ENCODE data around the gene NOSIP. TPM values are rescaled to one million over a fixed set of nuclear protein-coding genes. Genes with fewer than 3 reads are reported as not detected.

The NOSIP gene
- polyA plus RNA-seq, 2 donors, result 57.9 to 61.8 TPM

DNA sequence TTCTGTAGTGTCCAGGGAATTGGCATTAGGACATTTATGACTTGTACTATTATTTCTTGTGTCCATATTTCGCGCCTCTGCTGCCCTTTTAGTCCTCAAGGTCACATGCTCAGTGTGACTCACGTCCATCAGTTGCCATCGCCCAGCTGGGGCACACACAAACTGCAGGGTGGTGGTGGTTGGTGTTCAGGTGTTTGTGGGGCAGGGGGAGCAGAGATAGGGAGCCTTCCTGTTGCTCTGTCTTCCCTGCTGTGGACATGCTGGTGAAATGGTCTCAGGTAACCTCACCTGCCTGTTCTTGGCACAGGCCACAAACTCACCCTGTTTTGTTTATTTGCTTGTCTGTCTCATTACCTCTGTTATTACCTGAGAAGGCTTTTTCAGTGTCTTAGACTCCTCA, 33.0 kb upstream of the NOSIP start:
- peaks cover 0 to 5% of the 10 kb centered on the region in 2 donors for H3K4me1 ChIP-seq (ENCODE audit: control insufficient read depth in 2 of 2, insufficient read depth in 2 of 2, low read length in 1 of 2)
- H3K36me3 ChIP-seq (ENCODE audit: control insufficient read depth in 2 of 2, insufficient read depth in 2 of 2, low read length in 1 of 2), result peaks cover 0 to 29% of the 10 kb centered on the region in 2 donors
- 65 to 73% methylated on average over 4 of the region's 4 CpGs for WGBS, 2 donors
- no peak overlapping the region for H3K4me3 ChIP-seq (ENCODE audit: low read depth in 1 of 2, low read length in 2 of 2)
- H3K27ac ChIP-seq (ENCODE audit: low read depth in 2 of 2, low read length in 1 of 2), result peak overlapping the region; percentile 48 to 72
- H3K9me3 ChIP-seq (ENCODE audit: control insufficient read depth in 2 of 2, insufficient read depth in 1 of 2, low read depth in 1 of 2, low read length in 1 of 2), result no peaks in the 10 kb centered on the region
- no peaks in the 10 kb centered on the region for H3K27me3 ChIP-seq (ENCODE audit: control insufficient read depth in 1 of 2, insufficient read depth in 2 of 2, low read length in 2 of 2)

DNA sequence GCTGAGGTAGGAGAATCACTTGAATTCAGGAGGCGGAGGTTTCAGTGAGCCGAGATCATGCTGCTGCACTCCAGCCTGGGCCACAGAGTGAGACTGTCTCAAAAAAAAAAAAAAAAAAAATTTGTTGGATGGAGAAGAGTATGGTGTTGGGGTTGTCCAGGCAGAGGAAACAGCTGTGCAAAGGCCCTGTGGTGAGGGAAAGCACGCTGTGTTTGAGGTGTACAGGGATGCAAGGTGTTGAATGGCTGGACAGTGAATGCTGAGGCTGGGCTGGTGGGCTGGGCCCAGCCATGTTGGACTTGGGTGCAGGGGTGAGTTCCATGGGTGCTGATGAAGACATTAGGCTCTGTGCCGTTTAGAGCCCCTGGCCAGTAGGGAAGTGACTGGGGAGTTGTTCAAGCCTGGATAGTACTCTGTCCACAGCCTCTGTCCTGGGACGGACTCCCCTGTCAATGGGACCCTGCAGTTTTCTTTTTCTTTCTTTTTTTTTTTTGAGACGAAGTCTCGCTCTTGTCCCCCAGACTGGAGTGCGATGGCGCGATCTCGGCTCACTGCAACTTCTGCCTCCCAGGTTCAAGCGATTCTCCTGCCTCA, 29.2 kb upstream of the NOSIP start:
- Histone ChIP-seq H3K36me3 (ENCODE audit: control insufficient read depth in 2 of 2, insufficient read depth in 2 of 2, low read length in 1 of 2) (peaks cover 0 to 15% of the 10 kb centered on the region in 2 donors), H3K27ac (ENCODE audit: low read depth in 2 of 2, low read length in 1 of 2) (no peak overlapping the region), H3K4me1 (ENCODE audit: control insufficient read depth in 2 of 2, insufficient read depth in 2 of 2, low read length in 1 of 2) (peaks cover 0 to 5% of the 10 kb centered on the region in 2 donors), H3K27me3 (ENCODE audit: control insufficient read depth in 1 of 2, insufficient read depth in 2 of 2, low read length in 2 of 2) (no peaks in the 10 kb centered on the region), H3K4me3 (ENCODE audit: low read depth in 1 of 2, low read length in 2 of 2) (no peak overlapping the region), H3K9me3 (ENCODE audit: control insufficient read depth in 2 of 2, insufficient read depth in 1 of 2, low read depth in 1 of 2, low read length in 1 of 2) (no peaks in the 10 kb centered on the region)
- WGBS, 2 donors, result 95 to 96% methylated on average over 11 to 12 of the region's 12 CpGs

DNA sequence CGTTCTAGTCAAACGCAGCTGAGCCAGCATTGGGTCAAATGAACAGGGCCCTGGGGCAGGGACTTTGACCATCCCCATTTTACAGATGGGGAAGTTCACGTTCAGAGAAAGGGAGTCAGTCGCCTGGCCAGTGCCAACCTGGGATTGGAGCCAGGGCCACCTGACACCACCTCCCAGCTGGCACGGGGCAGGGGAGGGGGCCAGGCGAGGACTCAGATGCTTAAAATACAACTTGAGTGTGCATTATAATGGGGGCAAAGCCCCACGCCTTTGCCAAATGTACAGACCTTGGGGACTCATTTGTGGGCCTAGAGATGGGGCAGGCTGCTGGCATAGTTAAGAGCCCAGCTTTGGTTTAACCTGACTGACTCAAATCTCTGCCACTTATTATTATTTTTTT, 25.2 kb upstream of the NOSIP start:
- WGBS, 2 donors, result 82 to 83% methylated on average over 7 of the region's 7 CpGs
- no peaks in the 10 kb centered on the region for H3K4me1 ChIP-seq (ENCODE audit: control insufficient read depth in 2 of 2, insufficient read depth in 2 of 2, low read length in 1 of 2)
- peaks cover 4 to 32% of the 10 kb centered on the region in 2 donors for H3K36me3 ChIP-seq (ENCODE audit: control insufficient read depth in 2 of 2, insufficient read depth in 2 of 2, low read length in 1 of 2)
- no peaks in the 10 kb centered on the region for H3K9me3 ChIP-seq (ENCODE audit: control insufficient read depth in 2 of 2, insufficient read depth in 1 of 2, low read depth in 1 of 2, low read length in 1 of 2)
- H3K27ac ChIP-seq (ENCODE audit: low read depth in 2 of 2, low read length in 1 of 2), result no peak overlapping the region
- no peaks in the 10 kb centered on the region for H3K27me3 ChIP-seq (ENCODE audit: control insufficient read depth in 1 of 2, insufficient read depth in 2 of 2, low read length in 2 of 2)
- no peak overlapping the region for H3K4me3 ChIP-seq (ENCODE audit: low read depth in 1 of 2, low read length in 2 of 2)

DNA sequence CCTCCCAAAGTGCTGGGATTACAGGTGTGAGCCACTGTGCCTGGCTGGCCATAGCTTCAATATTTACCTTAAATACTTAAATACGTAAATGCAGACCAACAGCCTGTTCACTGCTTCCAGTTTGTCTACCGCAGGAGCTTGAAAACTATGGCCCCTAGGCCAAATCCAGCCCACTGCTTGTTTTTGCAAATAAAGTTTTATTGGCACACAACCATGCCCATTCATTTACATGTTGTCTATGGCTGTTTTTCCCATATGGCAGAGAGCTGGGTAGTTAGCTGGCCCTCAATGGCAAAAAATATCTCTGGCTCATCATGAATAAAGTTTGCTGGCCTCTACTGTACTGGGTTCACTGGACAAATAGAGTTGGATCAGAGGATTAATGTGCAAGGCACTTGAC, 22.4 kb upstream of the NOSIP start:
- no peaks in the 10 kb centered on the region for H3K27me3 ChIP-seq (ENCODE audit: control insufficient read depth in 1 of 2, insufficient read depth in 2 of 2, low read length in 2 of 2)
- no peaks in the 10 kb centered on the region for H3K9me3 ChIP-seq (ENCODE audit: control insufficient read depth in 2 of 2, insufficient read depth in 1 of 2, low read depth in 1 of 2, low read length in 1 of 2)
- no peaks in the 10 kb centered on the region for H3K4me1 ChIP-seq (ENCODE audit: control insufficient read depth in 2 of 2, insufficient read depth in 2 of 2, low read length in 1 of 2)
- H3K27ac ChIP-seq (ENCODE audit: low read depth in 2 of 2, low read length in 1 of 2), result no peak overlapping the region
- WGBS, 2 donors, result 97% methylated on average over 2 of the region's 2 CpGs
- H3K4me3 ChIP-seq (ENCODE audit: low read depth in 1 of 2, low read length in 2 of 2), result no peak overlapping the region
- H3K36me3 ChIP-seq (ENCODE audit: control insufficient read depth in 2 of 2, insufficient read depth in 2 of 2, low read length in 1 of 2), result peaks cover 8 to 37% of the 10 kb centered on the region in 2 donors

DNA sequence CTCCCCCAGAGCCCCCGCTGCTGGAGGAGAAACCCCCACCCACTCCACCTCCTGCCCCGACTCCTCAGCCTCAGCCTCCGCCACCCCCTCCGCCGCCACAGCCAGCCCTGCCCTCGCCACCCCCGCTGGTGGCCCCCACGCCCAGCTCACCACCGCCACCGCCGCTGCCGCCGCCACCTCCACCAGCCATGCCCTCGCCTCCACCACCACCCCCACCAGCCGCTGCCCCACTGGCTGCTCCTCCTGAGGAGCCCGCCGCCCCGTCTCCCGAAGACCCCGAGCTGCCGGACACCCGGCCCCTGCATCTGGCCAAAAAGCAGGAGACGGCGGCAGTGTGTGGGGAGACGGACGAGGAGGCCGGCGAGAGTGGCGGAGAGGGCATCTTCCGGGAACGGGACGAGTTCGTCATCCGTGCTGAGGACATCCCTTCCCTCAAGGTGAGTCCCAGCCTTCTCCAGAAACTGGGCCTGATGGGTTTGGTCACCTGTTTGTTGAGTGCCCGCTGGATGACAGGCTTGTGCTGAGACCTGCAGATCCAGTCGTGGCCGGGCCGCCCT, 21.2 kb upstream of the NOSIP start:
- WGBS, 2 donors, result 95 to 97% methylated on average over 27 to 38 of the region's 38 CpGs
- no peak overlapping the region for H3K4me3 ChIP-seq (ENCODE audit: low read depth in 1 of 2, low read length in 2 of 2)
- H3K27ac ChIP-seq (ENCODE audit: low read depth in 2 of 2, low read length in 1 of 2), result no peak overlapping the region
- H3K4me1 ChIP-seq (ENCODE audit: control insufficient read depth in 2 of 2, insufficient read depth in 2 of 2, low read length in 1 of 2), result no peaks in the 10 kb centered on the region
- no peaks in the 10 kb centered on the region for H3K27me3 ChIP-seq (ENCODE audit: control insufficient read depth in 1 of 2, insufficient read depth in 2 of 2, low read length in 2 of 2)
- no peaks in the 10 kb centered on the region for H3K9me3 ChIP-seq (ENCODE audit: control insufficient read depth in 2 of 2, insufficient read depth in 1 of 2, low read depth in 1 of 2, low read length in 1 of 2)
- H3K36me3 ChIP-seq (ENCODE audit: control insufficient read depth in 2 of 2, insufficient read depth in 2 of 2, low read length in 1 of 2), result peaks cover 8 to 42% of the 10 kb centered on the region in 2 donors

DNA sequence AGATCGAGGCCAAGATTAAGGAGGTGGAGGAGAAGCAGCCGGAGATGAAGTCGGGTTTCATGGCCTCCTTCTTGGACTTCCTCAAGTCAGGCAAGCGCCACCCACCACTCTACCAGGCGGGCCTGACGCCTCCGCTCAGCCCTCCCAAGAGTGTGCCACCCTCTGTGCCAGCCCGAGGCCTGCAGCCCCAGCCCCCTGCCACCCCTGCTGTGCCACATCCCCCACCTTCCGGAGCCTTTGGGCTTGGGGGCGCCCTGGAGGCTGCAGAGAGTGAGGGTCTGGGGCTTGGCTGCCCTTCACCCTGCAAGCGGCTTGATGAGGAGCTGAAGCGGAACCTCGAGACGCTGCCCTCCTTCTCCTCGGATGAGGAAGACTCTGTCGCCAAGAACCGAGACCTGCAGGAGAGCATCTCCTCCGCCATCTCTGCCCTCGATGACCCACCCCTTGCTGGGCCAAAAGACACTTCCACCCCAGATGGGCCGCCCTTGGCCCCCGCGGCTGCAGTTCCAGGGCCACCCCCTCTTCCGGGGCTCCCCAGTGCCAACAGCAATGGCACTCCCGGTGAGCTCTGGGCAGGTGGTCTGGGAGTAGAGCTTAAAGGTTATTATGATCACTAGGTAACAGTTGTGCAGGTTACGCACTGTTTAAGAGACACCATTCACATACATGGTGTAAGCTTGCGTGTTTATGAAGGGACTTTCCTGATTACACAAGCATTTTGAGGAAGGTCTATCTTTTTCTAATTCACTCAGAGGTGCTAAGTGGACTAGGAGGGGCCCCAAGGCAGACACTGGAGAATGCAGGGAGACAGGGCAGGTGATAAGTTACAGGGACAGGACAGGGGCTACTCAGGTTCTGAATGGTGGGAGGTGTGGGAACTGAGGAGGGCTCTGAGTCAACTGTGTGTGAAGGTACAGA, 19.3 kb upstream of the NOSIP start:
- H3K4me3 ChIP-seq (ENCODE audit: low read depth in 1 of 2, low read length in 2 of 2), result no peak overlapping the region
- WGBS, 2 donors, result 94 to 95% methylated on average over 25 to 26 of the region's 26 CpGs
- peaks cover 8 to 53% of the 10 kb centered on the region in 2 donors for H3K36me3 ChIP-seq (ENCODE audit: control insufficient read depth in 2 of 2, insufficient read depth in 2 of 2, low read length in 1 of 2)
- peaks cover 0 to 1% of the 10 kb centered on the region in 2 donors for H3K4me1 ChIP-seq (ENCODE audit: control insufficient read depth in 2 of 2, insufficient read depth in 2 of 2, low read length in 1 of 2)
- no peaks in the 10 kb centered on the region for H3K27me3 ChIP-seq (ENCODE audit: control insufficient read depth in 1 of 2, insufficient read depth in 2 of 2, low read length in 2 of 2)
- no peak overlapping the region for H3K27ac ChIP-seq (ENCODE audit: low read depth in 2 of 2, low read length in 1 of 2)
- H3K9me3 ChIP-seq (ENCODE audit: control insufficient read depth in 2 of 2, insufficient read depth in 1 of 2, low read depth in 1 of 2, low read length in 1 of 2), result no peaks in the 10 kb centered on the region

DNA sequence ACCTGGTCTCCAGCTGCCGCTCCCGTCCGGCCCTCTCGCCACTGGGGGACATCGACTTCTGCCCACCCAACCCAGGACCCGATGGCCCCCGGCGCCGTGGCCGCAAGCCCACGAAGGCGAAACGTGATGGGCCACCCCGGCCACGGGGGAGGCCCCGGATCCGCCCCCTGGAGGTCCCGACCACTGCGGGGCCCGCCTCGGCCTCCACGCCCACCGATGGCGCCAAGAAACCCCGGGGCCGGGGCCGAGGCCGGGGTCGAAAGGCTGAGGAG, 17.3 kb upstream of the NOSIP start:
- WGBS, 2 donors, result 94 to 95% methylated on average over 28 to 29 of the region's 29 CpGs
- Histone ChIP-seq H3K4me1 (ENCODE audit: control insufficient read depth in 2 of 2, insufficient read depth in 2 of 2, low read length in 1 of 2) (peaks cover 3% of the 10 kb centered on the region in 2 donors), H3K36me3 (ENCODE audit: control insufficient read depth in 2 of 2, insufficient read depth in 2 of 2, low read length in 1 of 2) (peaks cover 3 to 49% of the 10 kb centered on the region in 2 donors), H3K9me3 (ENCODE audit: control insufficient read depth in 2 of 2, insufficient read depth in 1 of 2, low read depth in 1 of 2, low read length in 1 of 2) (no peaks in the 10 kb centered on the region), H3K27me3 (ENCODE audit: control insufficient read depth in 1 of 2, insufficient read depth in 2 of 2, low read length in 2 of 2) (no peaks in the 10 kb centered on the region), H3K27ac (ENCODE audit: low read depth in 2 of 2, low read length in 1 of 2) (no peak overlapping the region), H3K4me3 (ENCODE audit: low read depth in 1 of 2, low read length in 2 of 2) (no peak overlapping the region)

DNA sequence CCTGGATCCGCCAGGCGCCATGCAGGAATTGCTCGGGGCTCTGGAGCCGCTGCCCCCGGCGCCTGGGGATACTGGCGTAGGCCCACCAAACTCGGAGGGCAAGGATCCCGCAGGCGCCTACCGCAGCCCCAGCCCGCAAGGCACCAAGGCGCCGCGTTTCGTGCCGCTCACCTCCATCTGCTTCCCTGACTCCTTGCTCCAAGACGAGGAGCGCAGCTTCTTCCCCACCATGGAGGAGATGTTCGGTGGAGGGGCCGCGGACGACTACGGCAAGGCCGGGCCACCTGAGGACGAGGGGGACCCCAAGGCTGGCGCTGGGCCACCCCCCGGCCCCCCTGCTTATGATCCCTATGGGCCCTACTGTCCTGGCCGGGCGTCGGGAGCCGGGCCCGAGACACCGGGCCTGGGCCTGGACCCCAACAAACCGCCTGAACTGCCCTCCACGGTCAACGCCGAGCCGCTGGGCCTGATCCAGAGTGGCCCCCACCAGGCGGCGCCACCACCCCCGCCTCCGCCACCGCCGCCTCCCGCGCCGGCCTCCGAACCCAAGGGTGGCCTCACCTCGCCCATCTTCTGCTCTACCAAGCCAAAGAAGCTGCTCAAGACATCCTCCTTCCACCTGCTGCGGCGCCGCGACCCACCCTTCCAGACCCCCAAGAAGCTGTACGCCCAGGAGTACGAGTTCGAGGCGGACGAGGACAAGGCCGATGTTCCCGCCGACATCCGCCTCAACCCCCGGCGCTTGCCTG, 16.8 kb upstream of the NOSIP start:
- WGBS, 2 donors, result 95% methylated on average over 57 to 65 of the region's 65 CpGs
- no peak overlapping the region for H3K4me3 ChIP-seq (ENCODE audit: low read depth in 1 of 2, low read length in 2 of 2)
- no peaks in the 10 kb centered on the region for H3K27me3 ChIP-seq (ENCODE audit: control insufficient read depth in 1 of 2, insufficient read depth in 2 of 2, low read length in 2 of 2)
- H3K4me1 ChIP-seq (ENCODE audit: control insufficient read depth in 2 of 2, insufficient read depth in 2 of 2, low read length in 1 of 2), result peaks cover 3% of the 10 kb centered on the region in 2 donors
- no peak overlapping the region for H3K27ac ChIP-seq (ENCODE audit: low read depth in 2 of 2, low read length in 1 of 2)
- H3K36me3 ChIP-seq (ENCODE audit: control insufficient read depth in 2 of 2, insufficient read depth in 2 of 2, low read length in 1 of 2), result peaks cover 3 to 45% of the 10 kb centered on the region in 2 donors
- H3K9me3 ChIP-seq (ENCODE audit: control insufficient read depth in 2 of 2, insufficient read depth in 1 of 2, low read depth in 1 of 2, low read length in 1 of 2), result no peaks in the 10 kb centered on the region

DNA sequence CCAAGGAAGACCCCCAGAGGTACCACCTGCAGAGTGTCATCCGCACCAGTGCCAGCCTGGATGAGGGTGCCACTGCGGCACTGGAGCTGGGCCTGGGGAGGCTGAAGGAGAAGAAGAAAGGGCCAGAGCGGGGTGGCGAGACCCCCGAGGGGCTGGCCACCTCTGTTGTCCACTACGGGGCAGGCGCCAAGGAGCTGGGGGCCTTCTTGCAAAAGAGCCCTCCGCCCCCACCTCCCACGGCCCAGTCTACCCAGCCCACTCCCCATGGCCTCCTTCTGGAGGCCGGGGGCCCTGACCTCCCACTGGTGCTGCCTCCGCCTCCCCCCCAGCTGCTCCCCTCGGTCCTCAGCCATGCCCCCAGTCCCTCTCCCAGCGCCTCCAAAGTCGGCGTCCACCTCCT, 16.1 kb upstream of the NOSIP start:
- Histone ChIP-seq H3K4me1 (ENCODE audit: control insufficient read depth in 2 of 2, insufficient read depth in 2 of 2, low read length in 1 of 2) (peaks cover 3% of the 10 kb centered on the region in 2 donors), H3K36me3 (ENCODE audit: control insufficient read depth in 2 of 2, insufficient read depth in 2 of 2, low read length in 1 of 2) (peaks cover 3 to 38% of the 10 kb centered on the region in 2 donors), H3K27ac (ENCODE audit: low read depth in 2 of 2, low read length in 1 of 2) (no peak overlapping the region), H3K27me3 (ENCODE audit: control insufficient read depth in 1 of 2, insufficient read depth in 2 of 2, low read length in 2 of 2) (no peaks in the 10 kb centered on the region), H3K9me3 (ENCODE audit: control insufficient read depth in 2 of 2, insufficient read depth in 1 of 2, low read depth in 1 of 2, low read length in 1 of 2) (no peaks in the 10 kb centered on the region), H3K4me3 (ENCODE audit: low read depth in 1 of 2, low read length in 2 of 2) (no peak overlapping the region)
- WGBS, 2 donors, result 94 to 100% methylated on average over 5 to 15 of the region's 15 CpGs

All from esophagus (tissue), 2 donors.